Iris pigment epithelial cell (primary cell): ENCODE data around the gene SERAC1.
"Not testable (repeated sequence)": the region's sequence is repeated elsewhere in the genome, so short reads cannot be mapped to it uniquely, and the experiment has no call there.

Experiments
- DNase-seq: peaks from one replicate; pipeline ENCODE4 v3.0.0-alpha.2; 2011; ENCODE audit warnings: low read depth

SERAC1 gene

DNA sequence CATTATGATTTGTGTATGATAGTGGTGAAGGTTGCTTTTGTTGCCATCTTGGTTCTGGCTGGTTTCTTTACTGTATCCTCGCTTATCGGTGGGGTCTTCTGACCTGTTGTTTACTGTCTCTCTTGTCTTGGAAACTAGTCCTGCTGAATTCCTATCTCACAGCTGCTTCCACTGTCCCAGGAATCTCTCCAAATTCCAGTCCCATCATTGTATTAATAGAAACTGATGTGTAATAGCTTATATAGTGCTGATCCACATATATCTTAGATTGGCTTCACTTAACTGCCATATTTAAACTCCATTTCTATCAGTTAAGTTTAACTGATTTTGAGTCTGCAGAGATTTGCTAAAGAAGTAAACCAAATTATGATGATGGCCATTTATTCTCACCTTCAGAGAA is 6.0 kb upstream of the SERAC1 start:
- no peak for DNase-seq

DNA sequence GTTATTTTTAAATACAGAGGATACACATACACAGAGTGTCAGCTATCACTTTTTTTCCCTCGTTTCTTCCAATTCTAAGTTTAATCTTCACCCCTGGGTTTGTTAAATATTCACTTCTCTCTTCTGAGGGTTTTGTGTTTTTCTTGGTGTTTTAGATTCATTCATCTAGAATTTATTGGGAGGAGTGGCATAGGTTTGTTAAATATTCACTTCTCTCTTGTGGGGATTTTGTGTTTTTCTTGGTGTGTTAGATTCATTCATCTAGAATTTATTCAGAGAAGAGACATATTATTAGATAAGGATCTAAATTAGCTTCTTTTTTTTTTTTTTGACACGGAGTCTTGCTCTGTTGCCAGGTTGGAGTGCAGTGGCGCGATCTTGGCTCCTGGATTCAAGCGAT is 3.9 kb upstream of the SERAC1 start:
- no peak for DNase-seq

DNA sequence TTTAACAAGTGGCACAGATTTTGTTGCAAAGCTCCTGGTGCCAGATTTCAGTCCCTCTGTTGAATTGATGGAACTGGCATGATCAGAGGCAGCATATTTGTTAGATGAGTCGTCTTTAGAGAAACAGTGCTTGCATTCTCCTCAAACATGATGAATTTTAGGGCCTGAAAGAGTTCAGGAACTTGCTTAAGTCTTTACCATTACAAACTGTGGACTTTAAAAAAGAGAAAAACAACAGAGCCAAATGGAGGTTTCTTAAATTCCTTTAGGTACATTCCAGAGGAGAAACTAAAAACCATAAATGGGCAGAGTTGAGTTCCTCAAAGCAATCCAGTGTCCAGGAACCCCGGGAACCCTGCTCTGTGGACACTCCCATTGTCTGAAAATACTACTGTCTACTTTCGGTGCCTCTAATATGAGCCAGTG is 2.6 kb upstream of the SERAC1 start:
- peak; percentile 85 for DNase-seq

DNA sequence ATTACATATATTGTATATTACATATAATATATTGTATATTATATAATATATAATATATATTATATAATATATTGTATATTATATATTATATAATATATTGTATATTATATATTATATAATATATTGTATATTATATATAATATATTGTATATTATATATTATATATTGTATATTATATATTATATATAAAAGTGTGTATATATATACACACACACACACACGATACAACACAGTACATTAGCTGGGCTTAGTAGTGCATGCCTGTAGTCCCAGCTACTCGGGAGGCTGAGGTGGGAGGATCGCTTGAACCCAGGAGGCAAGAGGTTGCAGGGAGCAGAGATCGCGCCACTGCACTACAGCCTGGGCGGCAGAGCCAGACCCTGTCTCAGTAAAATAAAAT is 1.6 kb upstream of the SERAC1 start:
- not testable (repeated sequence) for DNase-seq

DNA sequence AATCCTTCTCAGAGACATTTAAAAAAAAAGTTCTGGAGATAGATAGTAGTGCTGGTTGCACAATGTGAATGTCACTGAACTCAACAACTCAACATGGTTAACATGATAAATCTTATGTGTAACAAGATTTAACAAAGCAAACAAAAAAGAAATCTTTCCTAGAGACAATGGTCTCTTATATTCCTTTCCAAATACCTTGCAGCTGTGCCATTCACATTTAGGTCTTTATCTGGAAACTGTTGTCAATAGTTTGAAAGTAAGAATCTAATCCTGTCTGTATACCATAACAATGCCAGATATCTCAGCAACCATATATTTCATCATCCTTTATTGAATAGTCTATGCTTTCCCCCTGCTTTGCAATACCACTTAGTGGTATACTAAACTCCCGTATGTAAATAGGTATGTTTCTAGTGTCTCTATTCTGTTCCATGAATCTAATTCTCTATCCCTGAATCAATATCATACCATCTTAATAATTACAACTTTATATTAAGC is 2.1 kb downstream of the SERAC1 start:
- DNase-seq: no peak

DNA sequence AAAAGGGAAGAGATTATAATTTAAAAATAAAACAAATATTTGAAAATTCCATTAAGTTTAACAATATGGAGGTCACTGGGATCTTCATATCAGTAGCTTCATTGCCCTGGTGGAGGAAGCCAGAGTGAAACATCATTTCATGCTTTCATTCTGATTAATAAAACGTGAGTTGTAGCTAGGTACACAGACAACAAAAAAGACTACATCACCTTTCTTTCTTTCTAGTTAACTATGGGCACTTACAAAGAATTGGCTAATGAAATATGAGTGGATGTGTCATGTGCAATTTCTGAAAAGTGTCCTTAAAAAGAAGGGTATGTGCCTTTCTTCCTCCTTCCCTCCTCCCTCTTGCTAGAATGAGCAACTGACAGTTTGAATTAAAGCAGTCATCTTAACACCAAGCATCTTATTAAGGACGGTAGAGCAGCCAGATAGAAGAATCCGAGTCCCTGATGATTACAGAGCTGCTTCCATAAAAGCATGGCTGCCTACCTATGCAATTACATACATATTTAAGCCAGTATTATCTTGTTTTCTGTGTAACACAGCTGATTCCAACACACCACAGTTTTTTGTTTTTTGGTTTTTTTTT is 3.4 kb downstream of the SERAC1 start:
- no peak for DNase-seq

DNA sequence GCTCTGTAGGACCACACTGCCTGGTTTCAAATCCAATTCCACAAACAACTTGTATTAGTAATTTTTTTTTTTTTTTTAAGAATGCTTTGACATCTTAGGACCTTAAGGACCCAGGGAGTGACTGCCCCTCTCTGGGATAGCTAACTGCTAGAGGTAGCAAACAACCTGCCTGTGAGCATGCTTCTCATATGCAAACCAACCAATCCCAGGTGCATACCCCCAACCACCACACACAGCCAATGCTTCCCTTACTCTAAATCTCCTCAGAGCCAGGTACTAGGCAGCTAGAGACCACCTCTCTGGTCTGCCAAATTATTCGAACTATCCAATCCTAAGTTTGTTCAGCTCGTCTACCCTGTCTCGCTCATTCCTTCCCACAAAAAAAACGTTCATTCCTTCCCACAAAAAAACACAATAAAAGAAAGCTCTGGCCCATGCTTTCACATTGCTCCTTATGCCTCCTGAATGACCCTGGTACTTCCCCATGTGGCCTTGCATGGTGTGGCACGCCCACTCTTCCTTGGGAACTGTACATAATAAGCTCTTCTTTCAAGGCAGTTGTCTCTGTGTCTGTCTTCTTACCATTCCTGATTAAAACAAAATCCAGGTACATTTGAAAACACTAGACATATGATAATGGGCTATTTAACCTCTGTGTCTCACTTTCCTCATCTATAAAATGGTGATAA is 6.4 kb downstream of the SERAC1 start:
- DNase-seq: peak; percentile 39

DNA sequence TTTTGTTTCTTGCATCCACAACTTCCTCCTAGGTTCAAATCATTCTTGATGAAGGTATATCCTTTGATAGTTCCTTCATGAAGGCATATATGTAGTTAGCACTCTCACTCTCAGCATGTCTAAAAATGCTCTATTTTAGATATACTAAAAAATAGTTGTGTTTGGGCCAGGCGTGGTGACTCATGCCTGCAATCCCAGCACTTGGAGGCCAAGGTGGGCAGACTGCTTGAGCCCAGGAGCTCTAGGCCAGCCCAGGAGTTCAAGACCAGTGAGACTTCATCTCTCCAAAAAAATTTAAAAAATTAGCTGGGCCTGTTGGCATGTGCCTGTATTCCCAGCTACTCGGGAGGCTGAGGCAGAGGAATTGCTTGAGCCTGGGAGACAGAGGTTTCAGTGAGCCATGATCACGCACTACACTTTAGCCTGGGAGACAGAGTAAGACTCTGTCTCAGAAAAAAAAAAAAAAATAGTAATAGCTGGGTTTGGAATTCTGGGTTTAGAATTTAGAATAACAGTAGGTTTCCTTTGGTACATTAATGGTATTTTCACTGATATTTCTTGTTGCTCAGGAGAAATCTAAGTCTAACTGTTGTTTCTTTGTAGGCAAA is 7.0 kb downstream of the SERAC1 start:
- peak; percentile 71 for DNase-seq

DNA sequence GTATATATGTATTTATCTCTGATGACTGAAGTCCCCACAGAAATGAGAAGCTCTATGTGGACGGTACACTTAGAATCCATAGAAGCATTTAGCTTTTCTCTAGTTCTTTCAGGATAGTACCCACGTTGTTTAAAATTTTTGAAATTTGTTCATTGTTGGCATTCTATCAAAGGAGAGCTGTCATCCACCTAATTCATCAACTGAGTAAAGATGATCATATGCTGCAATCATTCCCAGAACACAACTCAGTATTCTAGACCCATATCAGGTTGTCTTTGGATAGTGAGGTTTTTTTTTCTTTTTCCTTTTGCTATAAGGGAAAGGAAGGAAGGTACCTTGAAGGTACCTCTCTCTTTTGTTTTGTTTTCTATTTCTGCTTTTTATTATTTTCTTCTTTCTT is 9.3 kb downstream of the SERAC1 start:
- DNase-seq: peak; percentile 17

DNA sequence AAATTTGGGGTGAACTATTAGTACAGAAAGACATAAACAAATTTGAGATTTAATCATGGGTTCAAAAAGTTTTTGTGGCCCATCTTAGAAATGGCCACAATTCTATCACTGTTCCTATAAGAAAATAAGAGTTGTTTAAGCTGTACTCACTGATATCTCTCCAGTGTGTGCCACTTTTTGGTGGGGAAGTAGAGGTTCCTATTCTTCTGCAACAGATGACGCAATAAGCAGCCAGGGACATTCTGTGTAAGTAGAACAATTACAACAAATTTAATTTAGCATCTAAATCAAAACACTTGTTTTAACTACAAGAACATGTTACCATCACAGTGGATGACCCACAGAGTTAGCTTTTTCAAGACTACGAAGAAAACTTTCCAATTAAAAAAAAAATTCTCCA is 9.9 kb downstream of the SERAC1 start:
- DNase-seq: no peak

DNA sequence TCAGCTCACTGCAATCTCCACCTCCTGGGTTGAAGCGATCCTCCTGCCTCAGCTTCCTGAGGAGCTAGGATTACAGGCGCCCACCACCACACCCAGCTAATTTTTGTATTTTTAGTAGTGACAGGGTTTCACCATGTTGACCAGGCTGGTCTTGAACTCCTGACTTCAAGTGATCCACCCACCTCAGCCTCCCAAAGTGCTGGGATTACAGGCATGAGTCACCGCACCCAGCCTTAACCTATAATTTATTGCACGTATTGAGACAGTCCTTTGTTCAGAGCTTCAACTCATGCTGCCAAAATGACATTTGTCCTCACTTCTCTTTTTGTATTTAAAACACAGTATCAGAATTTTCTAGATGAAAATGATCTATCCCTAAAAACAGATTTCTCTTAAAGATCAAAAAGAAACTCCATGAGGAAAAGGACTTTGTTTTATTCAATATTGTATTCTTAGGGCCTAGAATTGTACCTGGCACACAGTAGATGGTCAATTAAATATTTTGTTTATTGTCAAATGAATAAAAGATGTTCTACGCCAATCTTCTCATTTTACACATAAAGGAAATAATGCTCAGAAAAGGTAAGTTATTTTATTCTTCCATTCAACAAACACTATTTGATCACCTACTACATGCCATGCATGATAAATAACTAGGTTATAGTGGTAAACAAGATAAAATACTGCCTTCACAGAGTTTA is 10.8 kb downstream of the SERAC1 start:
- DNase-seq: no peak

DNA sequence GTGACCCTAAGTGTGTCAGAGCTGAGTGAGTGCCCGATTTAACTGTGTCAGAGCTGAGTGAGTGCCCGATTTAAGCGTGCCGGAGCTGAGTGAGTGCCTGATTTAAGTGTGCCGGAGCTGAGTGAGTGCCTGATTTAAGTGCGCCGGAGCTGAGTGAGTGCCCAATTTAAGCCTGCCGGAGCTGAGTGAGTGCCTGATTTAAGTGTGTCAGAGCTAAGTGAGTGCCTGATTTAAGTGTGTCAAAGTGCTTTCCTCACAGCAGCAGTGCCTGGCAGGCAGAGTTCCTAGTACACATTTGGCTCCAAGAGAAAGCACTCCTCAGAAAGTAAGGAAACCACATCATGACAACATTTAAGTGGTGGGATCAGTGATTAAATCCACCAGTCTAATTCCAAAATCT is 13.2 kb downstream of the SERAC1 start:
- no peak for DNase-seq

DNA sequence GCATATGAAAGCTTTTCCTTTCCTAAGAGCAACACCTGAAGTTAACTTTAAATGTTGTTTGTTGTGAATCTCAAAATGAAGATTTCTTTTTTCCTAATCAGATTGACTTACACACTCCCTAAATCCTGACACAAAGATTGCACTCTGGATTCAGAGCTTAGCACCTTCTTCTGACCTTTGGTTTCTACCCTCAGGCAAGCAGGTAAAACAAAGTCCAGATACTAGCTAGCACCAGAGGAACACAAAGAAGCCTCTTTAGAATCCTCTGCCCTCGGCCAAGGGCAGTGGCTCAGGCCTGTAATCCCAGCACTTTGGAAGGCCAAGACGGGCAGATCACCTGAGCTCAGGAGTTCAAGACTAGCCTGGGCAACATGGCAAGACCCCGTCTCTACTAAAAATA is 14.5 kb downstream of the SERAC1 start:
- no peak for DNase-seq

DNA sequence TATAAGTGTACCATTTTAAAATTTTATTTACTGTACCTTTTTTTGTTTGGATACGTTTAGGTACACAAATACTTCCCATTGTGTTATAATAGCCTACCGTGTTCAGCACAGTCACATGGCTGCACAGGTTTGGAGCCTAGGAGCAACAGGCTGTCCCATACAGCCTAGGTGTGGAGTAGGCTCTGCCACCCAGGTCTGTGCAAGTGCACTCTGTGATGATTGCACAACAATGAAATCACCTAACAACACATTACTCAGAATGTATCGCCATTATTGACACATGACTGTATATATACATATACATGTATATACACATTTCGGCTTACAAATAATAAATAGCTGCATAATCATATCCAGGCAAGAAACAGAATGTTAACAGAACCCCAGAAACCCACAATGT is 15.4 kb downstream of the SERAC1 start:
- DNase-seq: no peak

DNA sequence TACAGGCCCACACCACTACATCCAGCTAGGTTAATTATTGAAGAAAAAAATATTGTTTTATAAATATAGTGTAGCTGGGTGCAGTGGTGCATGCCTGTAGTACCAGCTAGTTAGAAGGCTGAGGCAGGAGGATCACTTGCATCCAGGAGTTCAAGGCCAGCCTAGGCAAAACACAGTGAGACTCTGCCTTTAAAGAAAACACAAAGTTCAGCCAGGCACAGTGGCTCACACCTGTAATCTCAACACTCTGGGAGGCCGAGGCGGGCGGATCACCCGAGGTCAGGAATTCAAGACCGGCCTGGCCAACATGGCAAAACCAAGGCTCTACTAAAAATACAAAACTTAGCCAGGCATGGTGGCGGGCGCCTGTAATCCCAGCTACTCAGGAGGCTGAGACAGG is 16.0 kb downstream of the SERAC1 start:
- not testable (repeated sequence) for DNase-seq

DNA sequence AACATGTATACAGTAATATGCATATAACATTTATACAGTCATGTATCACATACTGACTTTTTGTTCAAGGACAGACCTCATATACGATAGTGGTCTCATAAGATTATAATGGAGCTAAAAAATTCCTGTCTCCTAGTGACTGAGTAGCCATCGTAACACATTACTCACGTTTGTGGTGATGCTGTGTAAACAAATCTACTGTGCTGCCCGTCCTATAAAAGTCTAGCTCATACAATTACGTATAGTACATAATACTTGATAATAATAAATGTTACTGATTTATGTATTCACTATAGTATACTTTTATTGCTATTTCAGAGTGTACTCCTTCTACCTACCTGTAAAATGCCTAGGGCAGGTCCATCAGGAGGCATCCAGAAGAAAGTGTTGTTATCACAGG is 17.4 kb downstream of the SERAC1 start:
- DNase-seq: peak; percentile 91

DNA sequence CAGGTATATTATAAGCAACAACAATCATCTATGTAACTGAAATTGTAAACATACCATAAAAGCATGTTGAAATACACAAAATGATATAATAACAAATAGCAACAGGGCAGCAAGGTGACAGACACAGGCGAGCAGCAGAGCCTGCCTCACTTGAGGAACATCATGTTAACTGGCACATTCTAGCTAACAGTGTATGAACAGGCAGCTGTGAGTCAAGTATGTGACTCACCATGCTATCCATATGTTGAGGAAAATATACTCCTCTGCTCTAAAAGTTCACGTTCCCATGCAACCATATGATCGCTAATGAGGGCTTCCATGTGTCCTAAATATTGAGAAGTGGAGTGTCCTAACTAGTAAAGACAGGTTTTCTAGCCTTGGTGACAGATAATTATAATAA is 18.4 kb downstream of the SERAC1 start:
- peak; percentile 84 for DNase-seq

DNA sequence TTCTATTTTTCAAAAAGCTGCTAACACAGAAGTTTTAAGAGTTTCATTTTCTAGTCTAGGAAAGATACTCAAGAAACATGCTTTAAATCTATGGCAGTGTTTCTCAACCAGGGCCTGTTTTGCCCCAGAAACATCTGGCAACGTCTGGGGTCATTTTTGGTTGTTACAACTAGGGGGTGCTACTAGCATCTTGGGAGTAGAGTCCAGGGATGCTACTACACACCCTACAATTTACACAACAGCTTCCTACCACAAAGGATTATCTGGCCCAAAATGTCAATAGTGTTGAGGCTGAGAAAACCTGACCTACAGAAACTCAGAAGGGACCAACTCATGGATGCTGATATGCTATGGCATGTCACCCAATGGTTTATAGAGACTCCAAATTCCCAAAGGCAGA is 24.4 kb downstream of the SERAC1 start:
- DNase-seq: peak; percentile 58

DNA sequence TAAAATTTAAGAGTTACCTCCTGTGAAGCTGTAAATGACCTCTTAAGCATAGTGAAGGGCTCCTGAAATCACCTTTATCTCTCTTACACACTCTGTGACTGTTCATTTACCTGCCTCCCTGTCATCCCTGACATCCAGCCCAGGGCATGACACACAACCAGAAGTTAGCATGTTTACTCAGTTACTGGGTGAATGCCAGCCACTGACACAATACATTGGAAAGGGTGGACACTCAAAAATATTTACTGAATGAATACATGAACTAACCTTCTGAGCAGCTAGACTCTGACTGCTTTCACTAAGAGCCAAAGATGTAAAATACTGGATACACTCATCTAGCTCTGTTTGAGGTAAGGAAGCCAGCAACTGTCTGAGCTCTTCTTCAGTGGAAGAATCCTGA is 25.3 kb downstream of the SERAC1 start:
- DNase-seq: peak; percentile 83

DNA sequence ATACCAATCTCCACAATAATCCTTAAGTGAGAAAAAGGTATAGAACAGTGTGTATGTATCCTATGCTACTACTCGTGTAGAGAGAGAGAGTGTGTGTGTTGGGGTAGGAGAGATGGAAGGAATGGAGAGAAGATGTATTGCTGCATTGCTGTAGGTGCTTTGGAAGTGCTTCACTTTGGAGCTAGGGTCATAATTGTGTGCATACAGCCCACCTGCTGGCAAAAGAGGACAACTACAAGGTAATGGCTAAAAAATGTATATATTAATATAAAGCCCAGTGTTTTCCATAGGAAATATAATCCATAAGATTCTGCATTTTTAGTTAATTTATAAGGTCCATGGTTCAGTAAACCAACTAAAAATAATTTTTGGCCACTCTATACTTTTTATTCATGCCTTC is 36.1 kb downstream of the SERAC1 start:
- peak; percentile 29 for DNase-seq

DNA sequence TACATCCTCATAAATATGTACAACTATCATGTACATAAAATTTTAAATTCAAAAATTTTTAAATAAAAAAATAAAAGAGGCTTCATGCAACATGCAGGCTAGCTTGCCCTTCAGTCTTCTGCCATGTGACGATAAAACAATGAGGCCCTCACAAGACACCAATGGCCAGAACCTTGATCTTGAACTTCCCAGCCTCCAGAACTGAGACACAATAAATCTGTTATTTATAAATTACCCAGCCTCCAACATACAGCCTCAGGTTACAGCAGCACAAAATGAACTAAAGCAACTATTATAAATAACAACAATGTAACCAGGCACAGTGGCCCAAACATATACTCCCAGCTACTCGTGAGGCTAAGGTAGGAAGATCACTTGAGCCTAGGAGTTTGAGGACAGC is 42.8 kb downstream of the SERAC1 start:
- DNase-seq: no peak

DNA sequence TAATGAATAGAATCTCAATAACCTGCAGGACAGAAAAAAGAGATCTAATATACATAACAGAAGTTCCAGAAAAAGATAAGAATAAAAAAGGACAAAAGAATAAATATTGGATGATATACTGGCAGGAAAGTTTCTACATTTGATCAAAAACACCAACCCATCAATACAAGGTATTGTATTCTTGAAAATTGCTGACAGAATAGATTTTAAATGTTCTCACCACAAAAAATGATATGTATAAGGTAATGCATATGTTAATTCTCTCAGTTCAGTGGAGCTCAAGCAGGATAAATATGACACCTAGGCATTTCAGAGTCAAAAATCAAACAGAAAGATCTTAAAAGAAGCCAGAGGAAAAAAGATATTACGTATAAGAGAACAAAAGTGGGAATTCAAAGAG is 43.8 kb downstream of the SERAC1 start:
- DNase-seq: no peak

DNA sequence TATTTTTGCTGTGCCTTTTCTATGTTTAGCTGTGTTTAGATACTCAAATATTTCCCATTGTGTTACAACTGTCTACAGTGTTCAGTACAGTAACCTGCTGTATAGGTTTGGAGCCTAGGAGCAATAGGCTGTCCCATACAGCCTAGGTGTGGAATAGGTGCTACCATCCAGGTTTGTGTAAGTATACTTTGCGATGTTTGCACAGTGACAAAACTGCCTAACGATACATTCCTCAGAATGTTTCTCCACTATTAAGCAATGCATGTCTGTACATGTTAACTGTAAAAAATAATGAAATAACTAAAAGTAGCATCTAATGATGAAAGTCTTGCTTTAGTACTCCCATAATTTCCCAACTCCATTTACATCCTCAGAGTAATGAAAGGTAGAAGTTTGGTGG is 46.0 kb downstream of the SERAC1 start:
- DNase-seq: peak; percentile 7
